Measurements from ENCODE around the gene WDR64.
A peak's percentile ranks its signal among the peaks of the same experiment; 100 is the strongest.

The WDR64 gene

GRCh38 chr1:241696172-241696814 is 44.2 kb downstream of the WDR64 start:
- TF ChIP-seq CTCF (IDR thresholded peaks at IDR 0.05; ENCODE audit: control insufficient read depth, insufficient read depth, low read depth, low read length, missing control alignments), result no peak
- no peak for DNase-seq (ENCODE audit: low read depth)
- H3K4me3 ChIP-seq (ENCODE audit: control insufficient read depth, low read depth, low read length), result no peak overlapping the region

GRCh38 chr1:241696815-241697639 is 44.9 kb downstream of the WDR64 start:
- TF ChIP-seq CTCF (IDR thresholded peaks at IDR 0.05; ENCODE audit: control insufficient read depth, insufficient read depth, low read depth, low read length, missing control alignments), result no peak
- no peak overlapping the region for H3K4me3 ChIP-seq (ENCODE audit: control insufficient read depth, low read depth, low read length)
- no peak for DNase-seq (ENCODE audit: low read depth)

GRCh38 chr1:241697640-241698018 is 45.5 kb downstream of the WDR64 start:
- no peak overlapping the region for H3K4me3 ChIP-seq (ENCODE audit: control insufficient read depth, low read depth, low read length)
- no peak for TF ChIP-seq CTCF (IDR thresholded peaks at IDR 0.05; ENCODE audit: control insufficient read depth, insufficient read depth, low read depth, low read length, missing control alignments)
- no peak for DNase-seq (ENCODE audit: low read depth)

- no peak overlapping the region for H3K4me3 ChIP-seq (ENCODE audit: control insufficient read depth, low read depth, low read length)
- no peak for TF ChIP-seq CTCF (IDR thresholded peaks at IDR 0.05; ENCODE audit: control insufficient read depth, insufficient read depth, low read depth, low read length, missing control alignments)
- no peak for DNase-seq (ENCODE audit: low read depth)
Observed at GRCh38 chr1:241698177-241698576, 46.1 kb downstream of the WDR64 start.

- no peak overlapping the region for H3K4me3 ChIP-seq (ENCODE audit: control insufficient read depth, low read depth, low read length)
- no peak for TF ChIP-seq CTCF (IDR thresholded peaks at IDR 0.05; ENCODE audit: control insufficient read depth, insufficient read depth, low read depth, low read length, missing control alignments)
- peak; percentile 24 for DNase-seq (ENCODE audit: low read depth)
Observed at GRCh38 chr1:241701483-241702295, 49.6 kb downstream of the WDR64 start.

Data from AG09309 (cell line).